ENCODE measurements around the gene CAPN12.

DNA sequence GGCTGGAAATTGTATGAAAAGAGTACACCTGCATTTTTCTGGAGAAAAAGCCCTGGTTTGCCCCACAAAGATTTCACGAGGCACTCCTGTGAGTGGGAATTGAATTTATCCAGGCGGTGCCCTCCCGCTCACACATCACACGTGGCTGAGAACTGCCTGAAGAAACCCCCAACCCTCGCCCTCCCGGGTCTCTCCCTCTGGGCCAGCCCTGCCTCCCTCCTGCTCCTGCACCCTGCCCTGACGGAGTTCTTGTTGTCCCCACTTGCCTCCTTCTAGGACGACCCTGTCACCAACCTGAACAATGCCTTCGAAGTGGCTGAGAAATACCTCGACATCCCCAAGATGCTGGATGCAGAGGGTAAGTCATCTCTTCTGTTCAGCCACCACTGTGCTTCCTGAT lies 35.2 kb downstream of the CAPN12 start:
- TF ChIP-seq POLR2A (IDR thresholded peaks at IDR 0.05) (no peak), EP300 (IDR thresholded peaks at IDR 0.05) (no peak)
- TF ChIP-seq, protein P1, sequence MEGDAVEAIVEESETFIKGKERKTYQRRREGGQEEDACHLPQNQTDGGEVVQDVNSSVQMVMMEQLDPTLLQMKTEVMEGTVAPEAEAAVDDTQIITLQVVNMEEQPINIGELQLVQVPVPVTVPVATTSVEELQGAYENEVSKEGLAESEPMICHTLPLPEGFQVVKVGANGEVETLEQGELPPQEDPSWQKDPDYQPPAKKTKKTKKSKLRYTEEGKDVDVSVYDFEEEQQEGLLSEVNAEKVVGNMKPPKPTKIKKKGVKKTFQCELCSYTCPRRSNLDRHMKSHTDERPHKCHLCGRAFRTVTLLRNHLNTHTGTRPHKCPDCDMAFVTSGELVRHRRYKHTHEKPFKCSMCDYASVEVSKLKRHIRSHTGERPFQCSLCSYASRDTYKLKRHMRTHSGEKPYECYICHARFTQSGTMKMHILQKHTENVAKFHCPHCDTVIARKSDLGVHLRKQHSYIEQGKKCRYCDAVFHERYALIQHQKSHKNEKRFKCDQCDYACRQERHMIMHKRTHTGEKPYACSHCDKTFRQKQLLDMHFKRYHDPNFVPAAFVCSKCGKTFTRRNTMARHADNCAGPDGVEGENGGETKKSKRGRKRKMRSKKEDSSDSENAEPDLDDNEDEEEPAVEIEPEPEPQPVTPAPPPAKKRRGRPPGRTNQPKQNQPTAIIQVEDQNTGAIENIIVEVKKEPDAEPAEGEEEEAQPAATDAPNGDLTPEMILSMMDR (IDR thresholded peaks at IDR 0.05): no peak
